KOPT-K1 (cell line): ENCODE data around the gene NIT1.

ENCODE experiments used
- H3K27ac ChIP-seq: fragments of 200-600 bp; sonication (generic); 2 replicates; pipeline ENCODE4 v1.5.1; 2016; ENCODE audit warnings: antibody characterized with exemption, mild to moderate bottlenecking, low read depth, low read length; ENCODE audit not compliant: poor library complexity, severe bottlenecking
- H3K36me3 ChIP-seq: fragments of 200-600 bp; sonication (generic); 2 replicates; pipeline ENCODE4 v1.5.1; 2017; ENCODE audit warnings: antibody characterized with exemption, mild to moderate bottlenecking, low read length, moderate library complexity; ENCODE audit not compliant: insufficient read depth
- H3K9me3 ChIP-seq: fragments of 200-600 bp; sonication (generic); 2 replicates; pipeline ENCODE4 v1.5.1; 2017; ENCODE audit warnings: antibody characterized with exemption, low read length, mild to moderate bottlenecking; ENCODE audit not compliant: insufficient read depth, poor library complexity, severe bottlenecking

Gene NIT1

DNA sequence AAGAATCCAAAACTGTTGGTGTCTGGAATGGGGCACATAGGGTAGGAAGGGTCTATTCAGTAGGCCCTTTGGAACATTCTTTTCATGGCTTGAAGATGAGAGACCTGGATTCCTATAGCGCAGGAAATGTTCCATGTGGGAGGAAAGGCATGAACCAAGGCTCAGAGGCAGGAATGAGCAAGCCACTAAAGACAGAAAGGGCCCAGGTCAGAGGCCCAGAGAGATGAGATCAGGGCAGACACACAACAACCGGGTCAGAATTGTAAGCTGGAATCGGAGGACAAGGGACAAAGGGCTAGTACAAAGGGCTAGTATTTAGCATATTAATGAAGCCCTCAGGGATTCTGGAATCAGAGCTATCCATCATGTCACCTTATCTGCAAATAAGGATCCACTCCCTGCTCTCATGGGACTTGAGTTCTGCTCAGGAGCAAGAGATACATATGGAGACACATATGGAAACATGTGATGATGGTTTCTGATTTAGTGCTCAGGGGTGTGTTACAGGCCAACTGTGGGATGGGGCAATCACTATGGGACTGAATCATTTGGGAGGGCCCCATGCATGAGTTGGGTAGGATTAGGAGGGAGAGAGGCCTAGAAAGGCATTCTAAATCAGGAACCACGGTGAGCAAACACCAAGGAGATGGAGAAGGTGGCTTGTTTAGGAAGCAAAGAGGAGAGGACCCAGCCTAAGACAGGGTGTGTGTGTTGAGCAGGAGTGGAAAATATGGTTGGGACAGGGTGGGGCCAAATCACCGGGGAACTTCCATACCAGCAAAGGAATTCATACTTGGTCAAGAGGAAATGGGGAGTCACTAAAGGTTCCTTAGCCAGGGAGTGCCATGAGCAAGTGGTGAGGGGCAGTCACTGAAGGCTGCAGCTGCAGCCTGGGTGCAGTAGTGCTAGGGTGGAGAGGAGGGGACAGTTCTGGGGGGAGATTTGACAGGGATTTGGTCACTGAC is 37.2 kb upstream of the NIT1 start:
- Histone ChIP-seq H3K27ac (no peak overlapping the region), H3K9me3 (no peaks in the 10 kb centered on the region), H3K36me3 (no peaks in the 10 kb centered on the region)

DNA sequence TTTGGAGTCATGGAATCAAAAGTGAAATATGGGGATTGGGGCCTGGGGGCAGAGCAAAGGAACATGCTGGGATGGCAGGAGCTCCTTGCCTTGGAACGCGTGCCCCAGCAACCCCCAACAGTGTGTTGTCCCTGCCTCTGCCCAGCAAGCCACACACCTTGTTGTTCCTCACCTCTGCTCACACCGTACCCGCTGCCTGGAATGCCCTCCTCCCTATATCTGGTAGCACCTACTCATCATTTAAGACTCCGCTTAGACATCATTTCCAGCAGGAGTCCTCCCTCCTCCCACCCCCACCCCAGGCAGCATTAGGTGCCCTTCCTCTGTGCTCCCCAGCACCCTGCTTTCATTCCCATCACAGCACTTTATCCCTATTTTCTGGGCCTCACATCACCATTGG is 36.4 kb upstream of the NIT1 start:
- Histone ChIP-seq H3K9me3 (no peaks in the 10 kb centered on the region), H3K36me3 (no peaks in the 10 kb centered on the region), H3K27ac (no peak overlapping the region)

DNA sequence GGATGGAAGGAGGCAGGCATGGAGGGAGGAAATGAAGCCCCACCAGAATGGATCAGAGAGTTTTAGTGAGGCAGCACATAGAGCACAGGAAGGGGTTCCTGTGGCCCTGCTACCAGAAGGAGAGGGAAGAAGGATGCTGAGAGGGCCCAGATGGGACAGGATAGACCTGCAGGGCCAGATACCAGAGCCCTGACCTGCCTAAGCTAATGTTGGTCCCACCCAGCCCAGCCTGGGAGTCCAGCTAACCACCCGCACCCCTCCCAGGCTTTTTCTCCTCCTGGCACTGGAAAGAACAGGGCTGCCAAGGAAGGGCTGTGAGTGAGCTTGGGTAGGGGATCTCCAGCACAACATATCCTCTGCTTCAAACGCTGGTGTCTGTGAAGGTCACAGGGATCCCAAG is 35.4 kb upstream of the NIT1 start:
- Histone ChIP-seq H3K27ac (no peak overlapping the region), H3K36me3 (no peaks in the 10 kb centered on the region), H3K9me3 (no peaks in the 10 kb centered on the region)

DNA sequence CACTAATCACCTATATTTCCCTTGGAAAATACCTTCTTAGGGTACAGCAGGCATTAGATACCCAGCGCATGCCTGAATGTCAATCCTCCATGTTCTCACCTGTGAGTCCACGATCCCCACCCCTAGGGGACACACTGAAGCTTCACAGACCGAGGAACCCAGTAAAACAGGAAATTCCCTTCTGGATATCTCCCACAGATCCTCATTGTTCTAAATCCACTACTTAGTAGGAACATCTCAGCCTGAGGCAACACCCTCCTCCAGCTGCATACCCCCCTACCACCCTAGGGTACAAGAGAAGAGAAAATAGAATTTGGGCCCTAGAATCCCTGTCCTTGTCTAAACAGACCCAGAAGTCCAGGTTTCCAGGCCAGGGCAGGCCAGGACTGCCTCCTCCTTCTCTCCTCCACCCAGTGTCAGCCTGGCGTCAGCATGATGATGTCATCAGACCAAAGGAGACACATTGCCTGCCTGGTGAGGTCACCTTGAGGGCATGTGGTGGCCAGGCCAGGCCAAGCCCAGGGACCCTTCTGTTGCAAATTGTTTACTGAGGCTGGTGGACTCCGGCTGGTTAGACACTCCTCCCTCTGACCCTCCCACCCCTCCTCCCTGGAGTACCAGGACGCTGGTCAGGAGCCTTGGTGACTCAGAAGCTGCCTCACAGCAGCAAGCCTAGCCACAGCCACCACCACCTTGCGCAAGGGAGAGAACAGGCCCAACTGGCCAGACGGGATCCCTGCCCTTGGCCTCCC is 34.7 kb upstream of the NIT1 start:
- no peaks in the 10 kb centered on the region for H3K36me3 ChIP-seq
- H3K9me3 ChIP-seq, result no peaks in the 10 kb centered on the region
- no peak overlapping the region for H3K27ac ChIP-seq

DNA sequence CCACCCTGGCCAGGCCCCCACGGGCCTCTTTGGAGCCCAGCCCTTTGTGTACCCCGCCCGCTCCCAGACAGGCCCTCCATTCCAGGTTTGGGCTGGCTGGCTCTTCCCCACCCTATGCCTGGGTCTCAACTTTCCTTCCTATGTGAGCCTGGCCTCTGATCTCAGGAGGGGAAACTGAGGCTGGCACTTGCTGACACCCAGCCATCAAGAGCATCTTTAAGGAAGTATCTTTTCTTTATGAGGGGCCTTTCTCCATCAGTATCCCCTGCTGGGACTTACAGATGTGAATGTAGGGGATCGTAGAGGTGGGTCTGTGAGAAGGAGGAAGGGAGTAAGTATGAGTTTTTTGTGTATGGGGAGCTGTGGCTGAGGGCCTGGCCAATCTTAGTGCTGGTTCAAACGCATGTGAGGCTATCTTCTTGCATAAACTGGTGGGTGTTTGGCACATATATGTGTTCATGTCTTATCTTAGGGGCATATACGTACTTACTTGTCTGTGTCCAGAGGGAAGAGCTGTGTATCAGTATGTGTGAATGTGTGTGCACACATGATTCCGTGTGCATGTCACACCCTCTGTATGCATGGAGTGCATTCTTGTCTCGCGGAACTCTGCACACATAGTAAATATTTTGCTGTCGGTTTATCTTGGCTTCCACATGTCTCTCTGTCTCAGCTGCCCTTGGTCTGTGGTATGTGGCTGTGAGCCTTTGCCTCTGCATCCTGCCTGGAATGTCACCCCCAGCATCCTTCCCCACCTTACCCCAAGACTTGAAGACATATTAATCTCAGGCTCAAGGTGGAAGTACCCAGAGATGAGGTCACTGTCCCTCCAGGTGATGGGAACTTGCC is 33.9 kb upstream of the NIT1 start:
- Histone ChIP-seq H3K36me3 (no peaks in the 10 kb centered on the region), H3K9me3 (no peaks in the 10 kb centered on the region), H3K27ac (no peak overlapping the region)

DNA sequence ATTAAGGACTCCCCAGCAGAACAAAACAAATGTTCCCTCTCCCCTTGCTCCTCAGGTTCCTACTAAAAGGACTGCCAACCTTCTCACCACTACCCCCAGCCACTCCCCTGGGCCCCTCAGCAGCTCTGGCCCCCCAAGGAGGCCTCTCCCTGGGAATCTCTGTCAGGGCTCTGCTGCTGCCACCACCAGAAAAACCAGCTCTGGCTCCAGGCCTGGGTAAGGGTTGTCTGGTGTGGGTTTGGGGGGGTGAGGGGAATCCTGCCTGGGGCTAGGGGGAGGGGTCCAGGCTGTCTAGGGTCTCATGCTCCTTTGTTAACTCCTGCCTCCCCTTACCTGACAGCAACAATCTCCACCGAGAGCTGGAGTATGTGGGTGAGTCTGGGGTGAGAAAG is 33.3 kb upstream of the NIT1 start:
- H3K36me3 ChIP-seq, result no peaks in the 10 kb centered on the region
- no peaks in the 10 kb centered on the region for H3K9me3 ChIP-seq
- no peak overlapping the region for H3K27ac ChIP-seq

DNA sequence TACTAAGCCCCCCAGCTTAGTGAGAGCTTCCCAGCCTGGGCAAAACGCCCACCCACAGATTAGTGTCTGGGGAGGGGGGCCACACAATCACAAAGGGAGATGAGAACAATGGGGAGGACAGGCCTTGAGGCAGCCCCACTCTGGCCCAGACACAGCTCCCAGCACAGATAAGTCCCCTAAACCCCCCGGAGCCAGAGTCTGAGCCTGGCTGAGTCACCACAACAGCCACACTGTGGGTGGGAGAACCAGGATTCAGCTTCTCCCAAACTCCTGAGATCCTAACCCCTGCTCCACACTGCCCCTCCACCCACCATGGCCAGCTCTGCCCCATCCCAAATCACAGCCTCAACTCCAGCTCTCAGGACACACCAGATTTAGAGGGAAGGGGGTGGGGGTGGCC is 32.7 kb upstream of the NIT1 start:
- no peak overlapping the region for H3K27ac ChIP-seq

DNA sequence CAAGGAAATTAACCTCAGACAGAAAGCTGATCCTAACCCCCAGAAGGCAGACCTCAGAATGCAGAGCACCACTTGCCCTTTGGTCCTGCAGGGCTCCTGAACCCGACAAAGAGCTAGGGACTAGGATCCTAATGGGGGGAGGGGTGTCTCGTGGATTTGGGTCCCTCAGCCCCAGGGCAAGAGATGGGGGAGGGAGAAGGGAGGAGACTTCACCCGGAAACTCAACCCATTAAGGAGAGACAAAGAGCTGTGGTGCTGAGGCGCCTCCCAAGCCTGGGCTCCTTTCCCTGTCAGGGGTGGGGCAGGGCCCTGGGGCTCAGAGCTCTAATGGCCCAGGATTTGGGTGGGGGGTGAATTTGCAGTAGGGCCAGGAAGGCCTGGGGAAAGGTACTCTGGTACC is 31.4 kb upstream of the NIT1 start:
- H3K9me3 ChIP-seq, result no peaks in the 10 kb centered on the region
- no peak overlapping the region for H3K27ac ChIP-seq
- no peaks in the 10 kb centered on the region for H3K36me3 ChIP-seq

More for the DNA sequence above, 32.7 kb upstream of the NIT1 start:
- Histone ChIP-seq H3K36me3 (no peaks in the 10 kb centered on the region), H3K9me3 (no peaks in the 10 kb centered on the region)

DNA sequence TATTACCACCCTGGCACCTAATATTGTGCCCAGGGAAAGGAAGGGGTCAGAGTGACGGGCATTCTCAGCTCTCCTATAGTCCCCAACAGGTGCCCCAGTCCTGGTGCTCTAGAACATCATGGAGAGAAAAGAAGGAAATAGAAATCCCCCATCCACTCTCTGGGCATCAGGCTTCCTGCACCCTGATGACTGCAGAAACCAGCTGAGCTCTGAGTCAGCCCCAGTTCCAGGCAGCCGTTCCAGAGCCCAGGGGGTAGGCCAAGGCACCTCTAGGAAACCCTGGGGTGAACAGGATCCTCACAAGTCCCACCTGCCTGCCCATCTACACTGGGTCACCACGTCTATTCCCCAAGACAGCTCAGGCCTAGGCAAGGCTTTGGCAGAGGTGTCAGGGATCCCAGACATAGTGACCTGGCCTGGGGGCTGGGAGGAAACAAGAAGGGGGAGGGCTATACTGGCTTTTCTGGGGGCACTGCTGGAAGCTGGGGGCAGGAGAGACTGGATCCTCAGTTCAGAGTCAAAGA is 29.3 kb upstream of the NIT1 start:
- Histone ChIP-seq H3K36me3 (no peaks in the 10 kb centered on the region), H3K9me3 (no peaks in the 10 kb centered on the region), H3K27ac (no peak overlapping the region)

DNA sequence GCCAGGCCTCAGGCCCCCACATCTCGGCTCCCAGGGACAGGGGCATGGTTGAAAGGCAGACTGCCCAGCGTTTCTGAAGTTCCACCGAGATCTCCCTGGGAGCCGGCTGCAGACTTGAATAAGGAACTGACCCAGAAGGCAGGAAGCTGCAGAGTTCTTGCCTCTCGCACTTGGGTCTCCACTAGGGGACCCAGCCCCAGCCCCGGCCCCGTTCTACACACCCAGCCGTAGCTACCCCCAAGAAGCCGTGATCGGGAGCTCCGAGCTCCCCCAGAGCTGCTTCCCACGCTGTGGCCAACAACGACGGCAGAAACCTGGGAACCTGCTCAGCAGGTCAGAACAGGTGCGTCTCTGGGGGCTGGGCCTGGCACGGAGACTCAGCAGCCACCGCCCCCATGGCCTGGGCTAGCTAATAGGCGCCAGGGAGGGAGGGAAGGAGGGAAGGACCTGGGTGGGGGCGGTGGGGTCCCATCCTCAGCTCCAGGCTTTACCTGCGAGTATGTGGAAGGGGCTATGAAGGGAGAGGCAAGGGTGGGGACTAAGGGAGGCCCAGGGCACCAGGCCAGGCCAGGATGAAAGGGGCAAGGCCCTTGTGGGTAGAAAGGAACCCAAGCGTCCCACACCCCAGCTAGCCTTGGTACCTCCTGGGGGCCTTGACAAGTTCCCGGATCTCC is 28.5 kb upstream of the NIT1 start, which contains the start of gene NECTIN4:
Gene NECTIN4, minus strand, starts transcription at position 308 of the 674 bp plus-strand sequence. Its CDS starts 262 bp downstream, at position 46.
- H3K27ac ChIP-seq, result no peak within 1 kb of the TSS
- no peaks in the 10 kb centered on the region for H3K36me3 ChIP-seq
- no peaks in the 10 kb centered on the region for H3K9me3 ChIP-seq

DNA sequence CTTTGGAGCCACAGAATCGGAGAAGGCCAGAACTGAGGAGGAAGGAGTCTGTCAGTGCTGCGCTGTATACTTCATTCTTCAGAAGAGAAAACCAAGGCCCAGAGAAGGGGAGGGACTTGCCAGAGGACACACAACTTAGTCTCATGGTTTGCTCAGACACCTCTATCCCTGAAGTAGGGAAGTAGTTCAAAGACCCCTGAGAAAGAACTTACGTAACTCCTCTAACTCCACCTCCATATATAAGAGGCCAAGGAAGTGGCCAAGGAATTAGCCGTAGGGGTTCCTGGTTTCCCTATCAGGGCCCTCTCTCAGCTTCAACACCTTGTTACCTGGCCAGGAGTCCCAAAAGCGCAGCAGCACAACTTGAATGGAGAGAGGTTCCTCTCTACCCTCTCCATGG is 28.0 kb upstream of the NIT1 start:
- Histone ChIP-seq H3K9me3 (no peaks in the 10 kb centered on the region), H3K36me3 (no peaks in the 10 kb centered on the region), H3K27ac (no peak overlapping the region)

DNA sequence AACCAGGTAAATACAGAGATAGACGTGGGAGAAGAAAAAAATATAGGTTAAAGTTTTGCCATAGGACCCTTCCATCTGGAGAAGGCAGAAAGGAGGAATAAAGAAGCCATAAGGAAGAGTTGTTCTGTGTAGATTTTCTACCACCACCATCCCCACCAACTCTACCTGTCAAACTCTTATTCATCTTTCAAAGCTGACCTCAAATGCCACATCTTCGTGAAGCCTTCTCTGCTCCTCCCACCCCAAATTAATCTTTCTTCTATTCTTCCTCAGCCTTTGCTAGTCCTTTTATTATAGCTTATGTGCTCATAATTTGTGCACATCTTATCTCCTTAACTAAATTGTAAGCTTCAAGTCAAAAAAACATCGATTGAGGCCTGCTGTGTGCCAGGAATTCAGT is 27.3 kb upstream of the NIT1 start:
- no peak overlapping the region for H3K27ac ChIP-seq
- no peaks in the 10 kb centered on the region for H3K36me3 ChIP-seq
- H3K9me3 ChIP-seq, result no peaks in the 10 kb centered on the region

DNA sequence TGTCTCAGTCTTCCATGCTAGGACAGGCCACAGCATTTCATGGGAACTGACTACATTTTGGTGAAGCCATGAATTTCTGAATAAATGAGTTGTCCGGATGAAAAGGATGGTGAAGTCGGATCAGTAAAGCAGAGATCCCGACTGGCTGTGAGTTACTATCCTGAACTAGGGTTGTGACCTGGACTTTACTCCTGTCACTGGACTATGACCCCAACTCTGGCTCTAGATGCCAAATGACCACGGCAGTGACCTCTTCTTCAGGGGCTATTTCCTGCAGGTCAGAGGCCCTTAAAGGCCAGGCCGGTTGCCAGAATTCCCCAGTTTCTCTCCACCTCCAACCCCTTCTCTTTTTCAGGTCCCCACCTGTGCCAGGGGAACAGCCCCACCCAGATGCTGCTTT is 26.8 kb upstream of the NIT1 start:
- Histone ChIP-seq H3K27ac (no peak overlapping the region), H3K9me3 (no peaks in the 10 kb centered on the region), H3K36me3 (no peaks in the 10 kb centered on the region)

DNA sequence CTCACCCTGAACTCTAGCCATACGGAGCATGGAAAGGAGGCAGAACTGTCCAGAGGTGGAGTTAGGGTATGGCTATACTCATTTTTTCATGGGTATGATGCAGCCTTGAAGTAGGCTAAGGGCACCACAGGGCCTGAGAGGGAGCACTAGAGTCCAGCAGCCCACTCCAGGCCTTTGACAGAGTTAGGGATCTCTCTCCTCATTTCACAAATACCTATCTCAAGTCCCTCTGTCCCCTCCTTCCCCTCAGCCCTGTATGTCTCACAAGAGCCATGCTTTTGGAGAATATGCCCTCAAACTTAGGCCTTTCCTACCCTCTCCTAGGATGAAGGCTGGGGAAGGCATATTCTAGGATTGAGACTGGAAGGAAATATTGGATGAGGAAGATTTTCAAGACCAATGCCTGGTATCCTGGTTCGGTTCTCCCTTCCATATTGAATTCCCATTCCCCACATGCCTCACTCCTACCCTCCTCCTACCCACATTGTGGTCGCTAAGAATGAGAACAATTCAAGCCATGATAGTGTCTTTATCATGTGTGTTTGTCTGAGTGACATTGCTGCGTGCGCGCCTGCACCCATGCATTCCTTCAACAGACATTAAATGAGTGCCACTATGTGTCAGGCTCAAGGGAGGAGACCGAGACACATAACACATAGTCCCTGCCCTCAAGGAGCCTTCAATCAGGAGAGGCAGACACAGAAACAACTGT is 26.0 kb upstream of the NIT1 start:
- Histone ChIP-seq H3K27ac (no peak overlapping the region), H3K36me3 (no peaks in the 10 kb centered on the region), H3K9me3 (no peaks in the 10 kb centered on the region)
